ENCODE results near the gene TEX14. TPM values are rescaled to one million over a fixed set of nuclear protein-coding genes. Genes with fewer than 3 reads are reported as not detected.

The TEX14 gene
- total and polyA plus RNA-seq, 8 donors, result 0.03 to 0.06 TPM; not detected in 6

Small RNA genes lying within 50 kb of the gene (small RNA-seq; reads per million reads assigned to genes)
- gene AC011195.1 (0 reads per million in 4 donors), gene RF00012 (0 reads per million in 4 donors), gene RNU1-108P (0 reads per million in 4 donors), gene RNU1-52P (0 to 0.45 (median 0) reads per million in 4 donors), gene RNU1-85P (0 reads per million in 4 donors)

Other genes starting within 250 kb of the TEX14 start
- under 1 TPM in 1 of 5 donors, not detected in 4; 0.18 TPM for gene HSF5, start 203.6 kb downstream of the TEX14 start, total RNA-seq
- gene HSF5, start 203.6 kb downstream of the TEX14 start, polyA plus RNA-seq, result not detected
- 100 to 1,000 TPM in 1 of 5 donors, 10 to 100 TPM in 4; 24.3 to 126 (median 29.9) TPM for gene MTMR4, start 177.4 kb downstream of the TEX14 start, total RNA-seq
- 1 to 10 TPM; 5.8 to 9.1 (median 7.1) TPM for gene MTMR4, start 177.4 kb downstream of the TEX14 start, polyA plus RNA-seq
- gene RAD51C, start 557 bp upstream of the TEX14 start, total RNA-seq, result 10 to 100 TPM in 3 of 5 donors, 1 to 10 TPM in 1, not detected in 1; 1.2 to 44.6 (median 23.7) TPM
- gene RAD51C, start 557 bp upstream of the TEX14 start, polyA plus RNA-seq, result 10 to 100 TPM; 13.7 to 22.9 (median 21.5) TPM
- gene PPM1E, start 63.8 kb upstream of the TEX14 start, total RNA-seq, result under 1 TPM in 2 of 5 donors, not detected in 3; 0.89 to 0.92 TPM
- under 1 TPM; 0.08 to 0.15 (median 0.12) TPM for gene PPM1E, start 63.8 kb upstream of the TEX14 start, polyA plus RNA-seq